ENCODE data around the gene CCNJ.

The CCNJ gene

GRCh38 chr10:96072674-96073073, 29.3 kb downstream of the CCNJ start:
- no peaks in the 10 kb centered on the region for H3K27me3 ChIP-seq
- H3K4me3 ChIP-seq (ENCODE audit: low read depth in 1 of 2, low read length in 1 of 2), result no peak overlapping the region
- H3K4me1 ChIP-seq (ENCODE audit: control insufficient read depth in 1 of 2, insufficient read depth in 1 of 2, low read depth in 1 of 2, low read length in 1 of 2), result no peaks in the 10 kb centered on the region
- TF ChIP-seq CTCF (IDR thresholded peaks at IDR 0.05), result no peak
- no peaks in the 10 kb centered on the region for H3K9me3 ChIP-seq
- no peak overlapping the region for H3K27ac ChIP-seq
- no peaks in the 10 kb centered on the region for H3K36me3 ChIP-seq

DNA sequence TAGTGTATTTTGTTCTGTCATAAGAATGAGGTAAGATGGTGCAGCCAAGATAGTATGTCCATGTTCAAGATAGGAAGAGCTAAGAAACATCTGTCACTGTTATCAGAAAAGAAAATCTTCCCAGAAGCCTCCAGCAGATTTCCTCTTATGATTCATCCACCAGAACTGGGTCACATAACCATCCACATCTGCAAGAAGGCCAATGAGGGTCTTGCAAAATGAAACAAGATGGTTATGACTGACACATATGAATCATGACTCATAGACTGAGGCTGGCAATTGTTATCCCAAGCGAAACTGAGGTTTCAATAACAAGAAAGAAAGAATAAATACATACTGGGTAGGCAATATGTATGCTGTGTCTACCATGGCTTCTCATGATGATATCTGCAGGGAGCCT, 30.3 kb downstream of the CCNJ start:
- Histone ChIP-seq H3K27me3 (no peaks in the 10 kb centered on the region), H3K27ac (no peak overlapping the region), H3K36me3 (no peaks in the 10 kb centered on the region), H3K4me3 (ENCODE audit: low read depth in 1 of 2, low read length in 1 of 2) (no peak overlapping the region), H3K9me3 (no peaks in the 10 kb centered on the region), H3K4me1 (ENCODE audit: control insufficient read depth in 1 of 2, insufficient read depth in 1 of 2, low read depth in 1 of 2, low read length in 1 of 2) (no peaks in the 10 kb centered on the region)
- no peak for TF ChIP-seq CTCF (IDR thresholded peaks at IDR 0.05)

DNA sequence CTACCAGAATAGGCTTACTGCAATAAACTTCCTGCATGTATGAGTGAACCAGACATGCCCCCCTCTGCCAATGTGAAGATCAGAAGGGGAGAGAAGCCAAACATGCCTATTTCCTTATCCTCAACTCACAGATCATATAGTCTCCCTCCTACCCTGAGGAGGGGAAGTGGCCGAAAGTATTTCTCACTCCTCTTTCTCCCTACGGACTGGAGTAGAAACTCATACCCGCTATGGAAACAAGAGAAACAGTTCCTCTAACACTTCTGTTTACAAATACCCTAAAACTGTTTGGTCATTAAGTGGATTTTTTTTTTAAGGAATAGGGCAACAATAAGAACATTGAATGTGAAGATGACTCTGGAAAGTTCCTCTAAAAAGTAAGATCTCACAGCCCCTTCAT, 31.4 kb downstream of the CCNJ start:
- no peaks in the 10 kb centered on the region for H3K27me3 ChIP-seq
- no peaks in the 10 kb centered on the region for H3K36me3 ChIP-seq
- no peak for TF ChIP-seq CTCF (IDR thresholded peaks at IDR 0.05)
- H3K27ac ChIP-seq, result no peak overlapping the region
- no peak overlapping the region for H3K4me3 ChIP-seq (ENCODE audit: low read depth in 1 of 2, low read length in 1 of 2)
- H3K4me1 ChIP-seq (ENCODE audit: control insufficient read depth in 1 of 2, insufficient read depth in 1 of 2, low read depth in 1 of 2, low read length in 1 of 2), result no peaks in the 10 kb centered on the region
- no peaks in the 10 kb centered on the region for H3K9me3 ChIP-seq

DNA sequence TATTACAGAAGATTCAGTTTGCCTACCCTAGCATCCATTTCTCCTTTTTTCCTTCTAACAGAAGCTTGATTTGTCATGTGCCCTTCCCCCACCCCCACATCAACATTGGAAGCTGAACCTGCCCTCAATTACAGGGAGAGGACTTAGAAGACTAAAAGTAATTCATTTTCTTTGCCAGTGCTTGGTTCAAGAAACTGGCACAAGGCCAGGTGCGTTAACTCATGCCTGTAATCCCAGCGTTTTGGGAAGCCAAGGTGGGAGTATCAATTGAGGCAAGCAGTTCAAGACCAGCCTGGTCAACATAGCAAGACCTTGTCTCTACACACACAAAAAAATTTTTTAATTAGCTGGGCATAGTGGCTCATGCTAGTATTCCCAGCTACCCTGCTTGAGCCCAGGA, 32.6 kb downstream of the CCNJ start:
- TF ChIP-seq CTCF (IDR thresholded peaks at IDR 0.05), result no peak
- Histone ChIP-seq H3K4me1 (ENCODE audit: control insufficient read depth in 1 of 2, insufficient read depth in 1 of 2, low read depth in 1 of 2, low read length in 1 of 2) (no peaks in the 10 kb centered on the region), H3K4me3 (ENCODE audit: low read depth in 1 of 2, low read length in 1 of 2) (no peak overlapping the region), H3K27ac (no peak overlapping the region), H3K9me3 (no peaks in the 10 kb centered on the region), H3K27me3 (no peaks in the 10 kb centered on the region), H3K36me3 (no peaks in the 10 kb centered on the region)

- Histone ChIP-seq H3K27me3 (no peaks in the 10 kb centered on the region), H3K4me1 (ENCODE audit: control insufficient read depth in 1 of 2, insufficient read depth in 1 of 2, low read depth in 1 of 2, low read length in 1 of 2) (no peaks in the 10 kb centered on the region), H3K9me3 (no peaks in the 10 kb centered on the region), H3K27ac (no peak overlapping the region), H3K4me3 (ENCODE audit: low read depth in 1 of 2, low read length in 1 of 2) (no peak overlapping the region), H3K36me3 (no peaks in the 10 kb centered on the region)
- no peak for TF ChIP-seq CTCF (IDR thresholded peaks at IDR 0.05)
Measured at GRCh38 chr10:96077156-96077555, 33.8 kb downstream of the CCNJ start.

DNA sequence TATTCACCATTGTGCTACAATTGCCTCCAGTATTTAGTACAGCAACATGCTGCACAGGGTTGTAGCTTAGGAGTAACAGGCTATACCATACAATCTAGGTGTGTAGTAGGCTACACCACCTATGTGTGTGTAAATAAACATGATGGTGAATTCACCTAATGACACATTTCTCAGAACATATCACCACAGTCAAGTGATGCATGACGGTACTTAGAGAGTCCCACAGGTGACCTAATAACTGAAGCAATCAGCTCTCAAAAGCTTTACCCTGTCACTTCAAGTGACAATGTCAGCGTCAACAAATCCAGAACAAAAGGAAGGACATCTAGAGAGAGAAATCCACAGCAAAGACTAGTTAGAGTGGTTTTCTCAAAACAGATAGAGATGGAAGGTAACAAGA, 38.8 kb downstream of the CCNJ start:
- no peaks in the 10 kb centered on the region for H3K36me3 ChIP-seq
- no peak overlapping the region for H3K27ac ChIP-seq
- no peaks in the 10 kb centered on the region for H3K9me3 ChIP-seq
- no peak for TF ChIP-seq CTCF (IDR thresholded peaks at IDR 0.05)
- no peaks in the 10 kb centered on the region for H3K27me3 ChIP-seq
- no peak overlapping the region for H3K4me3 ChIP-seq (ENCODE audit: low read depth in 1 of 2, low read length in 1 of 2)
- H3K4me1 ChIP-seq (ENCODE audit: control insufficient read depth in 1 of 2, insufficient read depth in 1 of 2, low read depth in 1 of 2, low read length in 1 of 2), result no peaks in the 10 kb centered on the region

All from neutrophil (primary cell).